ENCODE measurements around the gene THTPA.
"Not testable (repeated sequence)": the region's sequence is repeated elsewhere in the genome, so short reads cannot be mapped to it uniquely, and the experiment has no call there.

THTPA gene

DNA sequence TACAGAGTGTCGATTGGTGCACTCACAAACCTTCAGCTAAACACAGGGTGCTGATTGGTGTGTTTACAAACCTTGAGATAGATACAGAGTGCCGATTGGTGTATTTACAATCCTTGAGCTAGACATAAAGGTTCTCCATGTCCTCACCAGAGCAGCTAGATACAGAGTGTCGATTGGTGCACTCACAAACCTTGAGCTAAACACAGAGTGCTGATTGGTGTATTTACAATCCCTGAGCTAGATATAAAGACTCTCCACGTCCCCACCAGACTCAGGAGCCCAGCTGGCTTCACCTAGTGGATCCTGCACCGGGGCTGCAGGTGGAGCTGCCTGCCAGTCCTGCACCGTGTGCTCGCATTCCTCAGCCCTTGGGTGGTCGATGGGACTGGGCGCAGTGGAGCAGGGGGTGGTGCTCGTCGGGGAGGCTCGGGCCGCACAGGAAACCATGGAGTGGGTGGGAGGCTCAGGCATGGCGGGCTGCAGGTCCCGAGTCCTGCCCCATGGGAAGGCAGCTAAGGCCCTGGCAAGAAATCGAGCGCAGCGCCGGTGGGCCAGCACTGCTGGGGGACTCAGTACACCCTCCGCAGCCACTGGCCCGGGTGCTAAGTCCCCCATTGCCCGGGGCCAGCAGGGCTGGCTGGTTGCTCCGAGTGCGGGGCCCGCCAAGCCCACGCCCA, 28.6 kb downstream of the THTPA start:
- DNase-seq, result not testable (repeated sequence)

DNA sequence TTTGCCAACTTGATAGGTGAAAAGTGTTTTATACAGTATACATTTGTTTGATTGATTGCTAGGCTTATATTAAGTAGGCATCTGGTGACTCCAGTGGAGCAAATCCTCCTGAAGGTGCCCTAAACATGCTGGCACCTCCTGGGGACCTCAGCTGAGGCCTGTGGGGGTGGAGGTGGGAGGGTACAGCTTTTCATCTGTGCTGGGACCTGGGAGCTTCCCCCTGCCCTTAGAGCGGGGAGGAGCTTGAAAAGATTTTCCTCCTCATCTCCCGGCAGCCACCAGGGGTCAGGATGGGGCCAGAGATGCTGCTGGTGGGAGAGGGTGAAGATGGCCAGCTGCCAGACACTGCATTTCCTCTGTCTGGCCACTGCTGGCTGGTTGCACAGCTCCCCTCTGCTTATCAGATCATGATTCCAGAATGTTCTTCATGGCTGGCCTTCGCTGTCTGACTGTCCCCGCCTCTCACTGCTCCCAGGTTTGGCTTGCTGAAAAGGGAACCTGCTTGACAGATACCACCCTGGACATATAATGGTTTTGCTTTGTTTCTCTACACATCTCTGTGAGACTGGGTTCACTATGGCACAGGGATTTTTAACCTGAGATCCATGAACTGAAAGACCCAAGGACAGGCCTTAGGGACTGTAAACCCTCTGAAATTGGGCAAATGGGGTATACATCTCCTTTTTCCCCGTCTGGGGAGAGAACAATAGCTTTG, 33.0 kb downstream of the THTPA start:
- peak; percentile 91 for DNase-seq

GRCh38 chr14:23589606-23590005, 33.5 kb downstream of the THTPA start:
- DNase-seq, result no peak

DNA sequence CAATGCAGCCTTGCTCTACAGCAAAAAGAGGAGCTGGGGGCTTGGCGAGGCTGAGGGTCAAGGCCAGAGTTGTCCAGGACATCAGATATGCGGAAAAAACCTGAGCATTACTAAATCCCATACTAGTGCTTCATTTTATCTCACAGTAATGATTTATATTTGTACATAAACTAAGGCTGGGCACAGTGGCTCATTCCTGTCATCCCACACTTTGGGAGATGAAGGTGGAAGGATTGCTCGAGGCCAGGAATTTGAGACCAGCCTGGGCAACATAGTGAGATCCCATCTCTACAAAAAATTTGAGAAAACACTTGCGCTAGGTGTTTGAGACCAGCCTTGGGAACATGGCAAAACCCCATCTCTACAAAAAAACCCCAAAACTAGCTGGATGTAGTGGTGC, 34.1 kb downstream of the THTPA start:
- DNase-seq, result no peak

DNA sequence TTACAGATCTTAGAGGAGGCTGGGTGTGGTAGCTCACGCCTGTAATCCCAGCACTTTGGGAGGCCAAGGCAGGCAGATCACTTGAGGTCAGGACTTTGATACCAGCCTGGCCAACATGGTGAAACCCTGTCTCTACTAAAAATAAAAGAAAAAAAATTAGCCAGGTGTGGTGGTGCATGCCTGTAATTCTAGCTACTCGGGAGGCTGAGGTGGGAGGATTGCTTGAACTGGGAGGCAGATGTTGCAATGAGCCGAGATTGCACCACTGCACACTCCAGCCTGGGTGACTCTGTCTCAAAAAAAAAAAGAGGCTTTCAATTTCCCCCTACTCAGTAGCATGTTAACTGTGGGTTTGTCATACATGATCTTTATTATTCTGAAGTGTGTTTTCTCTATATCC, 38.1 kb downstream of the THTPA start:
- not testable (repeated sequence) for DNase-seq

GRCh38 chr14:23600322-23600707, 44.2 kb downstream of the THTPA start:
- no peak for DNase-seq

DNA sequence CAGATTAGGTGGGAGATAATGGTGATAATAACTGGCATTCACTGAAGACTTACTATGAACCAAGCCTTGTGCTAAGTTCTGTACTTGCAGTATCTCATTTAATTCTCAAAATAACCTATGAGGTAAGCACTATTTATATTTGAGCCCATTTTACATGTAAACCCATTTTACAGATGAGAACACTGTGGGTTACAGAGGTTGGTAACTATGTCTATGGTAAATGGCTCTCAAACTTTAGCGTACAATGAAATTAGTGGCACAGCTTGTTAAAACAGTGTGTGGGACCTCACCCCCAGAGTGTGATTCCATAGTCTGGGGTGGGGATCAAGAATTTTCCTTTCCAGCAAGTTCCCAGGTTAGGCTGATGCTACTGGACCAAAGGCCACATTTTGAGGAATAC, 44.7 kb downstream of the THTPA start:
- DNase-seq, result no peak

DNA sequence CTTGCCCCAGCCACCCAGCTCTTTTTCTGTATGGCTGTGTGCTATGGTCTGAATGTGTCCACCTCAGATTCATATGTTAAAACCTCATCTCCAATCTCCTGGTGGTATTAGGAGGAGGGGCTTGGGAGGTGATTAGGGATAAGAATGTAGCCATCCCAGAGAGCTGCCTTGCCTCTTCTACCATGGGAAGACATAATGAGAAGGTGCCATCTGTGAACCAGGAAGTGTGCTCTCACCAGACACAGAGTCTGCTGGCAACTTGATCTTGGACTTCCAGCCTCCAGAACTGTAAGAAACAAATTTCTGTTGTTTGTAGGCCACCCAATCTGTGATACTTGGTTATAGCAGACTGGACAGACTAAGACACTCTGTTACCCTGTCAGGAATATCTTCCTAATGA, 45.4 kb downstream of the THTPA start:
- no peak for DNase-seq

GRCh38 chr14:23601845-23602180, 45.7 kb downstream of the THTPA start:
- no peak for DNase-seq

DNA sequence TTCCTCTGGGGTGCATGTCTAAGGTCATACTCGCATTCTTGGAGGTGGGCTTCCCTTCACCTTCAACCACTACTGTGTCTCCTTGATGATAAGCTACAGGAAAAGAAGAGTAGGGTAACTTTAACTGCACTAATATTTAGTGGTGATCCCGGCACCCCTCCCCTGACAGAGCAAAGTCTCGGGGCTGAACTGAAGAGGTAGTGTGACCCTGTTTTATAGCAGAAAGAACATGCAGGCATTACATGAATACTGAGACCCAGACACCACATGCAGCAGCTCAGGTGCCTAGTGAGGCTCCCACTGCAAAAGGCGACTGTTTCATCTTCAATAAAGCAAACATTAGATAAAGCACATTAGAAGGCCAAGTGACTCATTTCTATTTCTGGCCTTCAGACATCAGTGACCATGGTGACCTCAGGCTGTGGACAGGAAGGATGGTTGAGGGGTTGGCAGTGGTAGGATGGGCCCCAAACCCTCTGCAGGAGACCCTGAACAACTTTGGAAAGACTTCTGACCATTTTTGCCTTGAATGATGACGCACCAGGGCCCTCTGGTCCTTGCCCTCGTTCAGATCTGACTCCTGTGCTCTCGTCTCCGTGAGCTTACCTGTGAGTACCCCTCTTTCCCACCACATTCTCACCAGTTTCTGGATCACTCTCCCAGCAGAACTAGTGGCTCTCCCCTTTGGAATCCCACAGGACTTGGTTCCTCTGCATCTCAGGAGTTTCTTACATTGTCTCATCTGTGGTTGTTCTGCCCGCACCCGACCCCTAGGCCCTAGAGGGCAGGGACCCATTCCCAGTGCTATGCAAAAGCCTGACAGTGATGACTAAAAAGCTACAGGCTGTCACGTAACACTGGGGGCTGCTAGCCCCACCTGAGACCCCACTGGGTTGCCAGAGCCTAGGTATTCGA, 46.4 kb downstream of the THTPA start:
- DNase-seq, result no peak

DNA sequence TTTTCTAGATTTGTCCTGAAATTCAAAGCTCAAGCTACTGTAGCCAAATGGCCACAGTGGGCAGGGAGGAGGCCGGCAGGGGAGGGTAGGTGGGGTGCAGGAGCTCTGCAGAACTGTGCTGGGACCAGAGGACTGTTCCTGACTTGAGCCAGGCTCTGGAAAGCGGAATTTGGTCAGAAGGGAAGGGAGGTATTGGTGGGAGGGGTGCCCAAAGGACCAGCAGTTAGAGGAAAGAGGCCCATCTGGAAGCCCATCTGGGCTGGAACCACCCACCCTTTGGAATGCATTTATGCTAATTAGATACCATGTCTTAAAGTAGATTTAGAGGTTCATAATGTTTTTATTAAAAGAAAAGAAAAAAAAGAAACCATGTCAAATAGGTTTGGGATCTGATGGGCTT, 47.0 kb downstream of the THTPA start:
- DNase-seq, result no peak

- no peak for DNase-seq
These were observed 48.1 kb downstream of the THTPA start for GRCh38 chr14:23604148-23604547.

DNA sequence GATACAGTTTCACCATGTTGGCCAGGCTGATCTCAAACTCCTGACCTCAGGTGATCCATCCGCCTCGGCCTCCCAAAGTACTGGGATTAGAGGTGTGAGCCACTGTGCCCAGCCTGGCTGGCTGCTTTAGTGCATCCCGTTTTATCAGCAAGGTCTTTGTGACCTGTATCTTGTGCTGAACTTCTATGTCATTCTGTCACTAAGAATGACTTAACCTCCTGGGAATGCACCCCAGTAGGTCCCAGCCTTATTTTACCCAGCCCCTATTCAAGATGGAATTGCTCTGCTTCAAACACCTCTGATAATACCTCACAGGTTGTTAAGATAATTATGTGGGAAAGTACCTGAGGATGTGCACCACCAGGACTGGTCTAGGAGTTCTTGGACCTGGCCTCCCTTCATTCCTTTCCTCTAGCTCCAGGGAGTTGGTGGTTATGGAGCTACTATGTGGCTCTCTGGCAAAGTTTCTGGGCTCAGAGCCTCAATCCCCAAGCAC, 48.7 kb downstream of the THTPA start:
- no peak for DNase-seq

- DNase-seq, result no peak
These were observed 50.0 kb downstream of the THTPA start for GRCh38 chr14:23605931-23606585.

- DNase-seq, result no peak
These were observed 52.4 kb downstream of the THTPA start for GRCh38 chr14:23608454-23608853.

GRCh38 chr14:23609001-23609400, 52.9 kb downstream of the THTPA start:
- no peak for DNase-seq

DNA sequence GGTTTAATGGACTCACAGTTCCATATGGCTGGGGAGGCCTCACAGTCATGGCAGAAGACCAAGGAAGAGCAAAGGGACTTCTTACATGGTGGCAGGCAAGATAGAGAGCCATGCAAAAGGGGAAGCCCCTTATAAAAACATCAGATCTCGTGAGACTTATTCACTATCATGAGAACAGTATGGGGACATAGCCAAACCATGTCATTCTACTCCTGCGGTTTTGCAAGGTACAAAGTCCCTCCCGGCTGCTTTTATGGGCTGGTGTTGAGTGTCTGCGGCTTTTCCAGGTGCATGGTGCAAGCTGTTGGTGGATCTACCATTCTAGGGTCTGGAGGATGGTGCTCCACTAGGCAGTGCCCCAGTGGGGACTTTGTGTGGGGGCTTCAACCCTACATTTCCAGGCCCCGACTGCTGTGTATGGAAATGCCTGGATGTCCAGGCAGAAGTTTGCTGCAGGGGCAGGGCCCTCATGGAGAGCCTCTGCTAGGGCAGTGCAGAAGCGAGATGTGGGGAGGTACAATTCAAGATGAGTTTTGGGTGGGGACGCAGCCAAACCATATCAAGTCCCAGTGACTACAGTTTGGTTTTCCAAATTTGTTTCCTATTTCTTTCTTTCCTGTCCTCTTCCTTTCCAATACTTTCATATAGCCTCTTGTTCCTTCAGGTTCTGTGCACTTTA, 53.5 kb downstream of the THTPA start:
- not testable (repeated sequence) for DNase-seq

Data from left hindlimb (tissue), 1 donor.